Cardiac septum (tissue), 1 donor: Measurements from ENCODE around the gene FANCI. TPM values are rescaled to one million over a fixed set of nuclear protein-coding genes. Genes with fewer than 3 reads are reported as not detected.

Source experiments
- DNase-seq: peaks from one replicate; pipeline ENCODE4 v3.0.0-alpha.2; 2020; ENCODE audit warnings: low spot score
- intact Hi-C: fragments of 100-400 bp; cut with DNase I; formaldehyde crosslinking; loops from one replicate; pipeline ENCODE4 v1.14.0; 2022
- total RNA-seq: library from RNA; stranded (reverse); fragmentation: NEBNext Ultra II Directional; extraction: Animal tissue kit (Norgen Biotek cat#: 25700); gene quantifications from one replicate; pipeline ENCODE4 v1.2.1, GENCODE V29; 2021
- donor health status: DM: no; HTN: no; CAD: no.

FANCI gene
- total RNA-seq, 1 donor from 2014 or later = 2.4 TPM

- intact Hi-C loops = no loop called here
- no peak for DNase-seq
Observed at GRCh38 chr15:89293012-89293411, 49.2 kb downstream of the FANCI start.

- DNase-seq = no peak
- intact Hi-C loops = loop anchor here (5.0 kb wide), 1 partner anchor 93 kb away; no protein-coding TSS in a partner anchor
Observed at GRCh38 chr15:89299896-89300295, 56.1 kb downstream of the FANCI start.

GRCh38 chr15:89301304-89302089 is 57.7 kb downstream of the FANCI start:
- DNase-seq = no peak
- intact Hi-C loops = loop anchor here (5.0 kb wide), 1 partner anchor 94 kb away; no protein-coding TSS in a partner anchor

- intact Hi-C loops = loop anchor here (5.0 kb wide), 1 partner anchor 97 kb away; no protein-coding TSS in a partner anchor
- DNase-seq = no peak
Observed at GRCh38 chr15:89303986-89304385, 60.2 kb downstream of the FANCI start.

- intact Hi-C loops = no loop called here
- no peak for DNase-seq
Observed at GRCh38 chr15:89305395-89305794, 61.6 kb downstream of the FANCI start.

GRCh38 chr15:89307046-89307587 is 63.3 kb downstream of the FANCI start:
- no peak for DNase-seq
- intact Hi-C loops = no loop called here

GRCh38 chr15:89307791-89308190 is 64.0 kb downstream of the FANCI start:
- DNase-seq = no peak
- intact Hi-C loops = no loop called here

GRCh38 chr15:89308236-89308635 is 64.5 kb downstream of the FANCI start:
- DNase-seq = no peak
- intact Hi-C loops = no loop called here

- DNase-seq = no peak
- intact Hi-C loops = no loop called here
Observed at GRCh38 chr15:89309993-89310392, 66.2 kb downstream of the FANCI start.

GRCh38 chr15:89315375-89315929 is 71.7 kb downstream of the FANCI start:
- no peak for DNase-seq
- intact Hi-C loops = no loop called here

GRCh38 chr15:89316504-89316903 is 72.7 kb downstream of the FANCI start:
- no peak for DNase-seq
- intact Hi-C loops = no loop called here

GRCh38 chr15:89317186-89317720 is 73.5 kb downstream of the FANCI start:
- no peak for DNase-seq
- intact Hi-C loops = no loop called here

GRCh38 chr15:89319678-89320077 is 75.9 kb downstream of the FANCI start:
- intact Hi-C loops = no loop called here

GRCh38 chr15:89320200-89320599 is 76.4 kb downstream of the FANCI start:
- DNase-seq = no peak
- intact Hi-C loops = no loop called here

More at GRCh38 chr15:89319678-89320077, 75.9 kb downstream of the FANCI start:
- DNase-seq = no peak

GRCh38 chr15:89321521-89322410 is 78.0 kb downstream of the FANCI start:
- no peak for DNase-seq
- intact Hi-C loops = no loop called here

- intact Hi-C loops = no loop called here
- no peak for DNase-seq
Observed at GRCh38 chr15:89322822-89323221, 79.0 kb downstream of the FANCI start.

- intact Hi-C loops = no loop called here
- no peak for DNase-seq
Observed at GRCh38 chr15:89323825-89324224, 80.0 kb downstream of the FANCI start.

- intact Hi-C loops = no loop called here
- DNase-seq = no peak
Observed at GRCh38 chr15:89325039-89325803, 81.4 kb downstream of the FANCI start.

- intact Hi-C loops = no loop called here
- DNase-seq = no peak
Observed at GRCh38 chr15:89326316-89326715, 82.5 kb downstream of the FANCI start.
